IPS-15b (cell line): ENCODE data around the gene L1TD1.

Source experiments
- H3K27me3 ChIP-seq: one replicate; pipeline ENCODE4 v1.6.1; 2013; ENCODE audit warnings: low read length; ENCODE audit not compliant: control insufficient read depth, insufficient read depth
- H3K36me3 ChIP-seq: one replicate; pipeline ENCODE4 v1.6.1; 2013; ENCODE audit warnings: low read length; ENCODE audit not compliant: control insufficient read depth, insufficient read depth
- H3K4me1 ChIP-seq: one replicate; pipeline ENCODE4 v1.6.1; 2013; ENCODE audit warnings: mild to moderate bottlenecking, low read length; ENCODE audit not compliant: control insufficient read depth, insufficient read depth
- H3K4me3 ChIP-seq: one replicate; pipeline ENCODE4 v1.5.1; 2013; ENCODE audit warnings: low read depth, low read length
- H3K9ac ChIP-seq: one replicate; pipeline ENCODE4 v1.6.1; 2013; ENCODE audit warnings: low read depth, mild to moderate bottlenecking, low read length
- H3K9me3 ChIP-seq: one replicate; pipeline ENCODE4 v1.6.1; 2013; ENCODE audit warnings: mild to moderate bottlenecking, low read length; ENCODE audit not compliant: control insufficient read depth, insufficient read depth

Gene L1TD1

DNA sequence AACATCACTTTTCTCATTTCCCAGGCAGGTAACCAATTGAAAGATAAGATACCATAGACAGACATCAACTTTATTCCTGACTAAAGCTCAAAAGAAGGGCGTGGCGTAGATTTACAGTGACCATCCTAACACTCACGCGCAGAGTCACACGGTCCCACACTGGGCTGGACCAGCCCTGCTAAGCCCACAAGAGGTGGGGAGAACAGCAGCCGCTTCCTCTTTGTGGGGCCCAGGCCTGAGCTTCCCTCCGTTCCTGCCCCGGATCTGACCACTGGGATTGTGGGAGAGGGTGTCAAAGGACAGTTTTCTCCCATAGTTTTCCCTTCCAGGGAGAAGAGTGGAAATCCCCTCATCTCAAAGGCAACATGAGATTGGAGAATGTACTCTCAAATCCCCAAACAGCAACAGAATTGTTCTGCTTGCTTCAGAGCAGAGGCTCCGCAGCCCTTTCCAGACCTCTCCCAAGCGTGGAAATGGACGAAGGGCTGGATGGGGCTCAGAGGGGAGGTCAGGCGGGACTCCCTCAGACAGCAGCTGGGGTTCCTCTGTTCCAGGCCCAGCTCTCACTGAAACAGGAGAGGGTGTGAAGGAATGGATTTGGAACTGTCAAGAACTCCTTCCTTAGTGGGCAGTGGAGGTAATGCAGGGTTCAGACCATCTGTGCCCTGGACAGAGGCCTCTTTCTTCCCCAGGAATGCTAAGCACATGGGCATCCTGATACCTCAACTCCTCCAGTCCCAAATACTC is 33.7 kb downstream of the L1TD1 start:
- H3K9me3 ChIP-seq = no peaks in the 10 kb centered on the region
- peaks cover 7% of the 10 kb centered on the region for H3K4me1 ChIP-seq
- H3K27me3 ChIP-seq = no peaks in the 10 kb centered on the region
- no peak overlapping the region for H3K9ac ChIP-seq
- H3K36me3 ChIP-seq = peaks cover 29% of the 10 kb centered on the region
- no peak overlapping the region for H3K4me3 ChIP-seq

DNA sequence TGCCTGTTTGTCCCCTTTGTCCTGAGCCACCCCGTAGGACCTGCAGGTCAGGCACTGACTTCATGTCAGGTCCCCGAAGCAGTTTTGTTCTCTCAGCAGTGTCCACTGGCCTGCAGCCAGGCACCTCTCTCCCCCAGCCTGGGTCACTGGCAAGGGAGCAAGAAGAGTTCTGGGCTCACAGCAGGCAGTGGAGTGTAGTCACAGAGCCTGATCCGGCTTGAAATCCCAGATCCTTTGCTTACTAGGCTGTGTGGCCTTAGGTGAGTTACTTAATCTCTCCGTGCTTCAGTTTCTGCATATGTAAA is 34.2 kb downstream of the L1TD1 start:
- Histone ChIP-seq H3K9me3 (no peaks in the 10 kb centered on the region), H3K36me3 (peaks cover 26% of the 10 kb centered on the region)

DNA sequence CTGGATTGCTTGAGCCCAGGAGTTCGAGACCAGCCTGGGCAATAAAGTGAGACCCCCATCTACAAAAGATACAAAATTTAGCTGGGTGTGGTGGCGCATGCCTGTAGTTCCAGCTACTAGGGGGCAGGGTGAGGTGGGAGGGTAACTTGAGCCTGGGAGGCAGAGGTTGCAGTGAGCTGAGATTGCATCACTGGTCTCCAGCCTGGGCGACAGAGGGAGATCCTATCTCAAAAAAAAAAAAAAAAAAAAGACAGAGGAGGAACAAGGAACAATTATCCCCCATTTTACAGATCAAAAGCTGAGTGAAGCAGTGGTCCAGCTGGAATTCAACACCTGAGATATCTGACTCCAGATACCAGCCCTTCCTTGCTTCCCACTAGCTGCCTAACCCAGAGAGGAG is 34.8 kb downstream of the L1TD1 start:
- Histone ChIP-seq H3K36me3 (peaks cover 26% of the 10 kb centered on the region), H3K9me3 (no peaks in the 10 kb centered on the region), H3K4me3 (no peak overlapping the region), H3K27me3 (no peaks in the 10 kb centered on the region), H3K9ac (no peak overlapping the region), H3K4me1 (peaks cover 7% of the 10 kb centered on the region)

More for the DNA sequence above, 34.2 kb downstream of the L1TD1 start:
- Histone ChIP-seq H3K4me3 (no peak overlapping the region), H3K4me1 (peaks cover 7% of the 10 kb centered on the region), H3K27me3 (no peaks in the 10 kb centered on the region), H3K9ac (no peak overlapping the region)

DNA sequence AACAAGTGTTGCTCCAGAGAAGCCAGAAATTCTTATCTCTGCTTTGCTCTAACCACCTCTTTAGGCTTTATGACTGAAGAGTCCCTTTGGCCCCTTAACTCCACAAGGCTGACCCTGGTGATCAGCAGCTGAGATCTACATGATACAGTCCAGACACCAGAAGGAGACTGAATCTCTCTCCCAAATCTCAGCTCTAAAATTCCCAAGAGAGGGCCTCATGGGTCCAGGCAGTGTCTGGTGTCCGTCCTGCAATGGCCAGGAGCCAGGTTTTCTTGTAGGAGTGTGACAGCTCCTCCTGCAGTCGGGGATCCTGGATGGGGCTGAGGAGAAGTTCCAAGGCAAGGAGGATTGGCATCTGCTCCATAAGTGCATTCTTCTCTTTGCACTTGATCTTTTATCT is 35.3 kb downstream of the L1TD1 start:
- Histone ChIP-seq H3K9me3 (no peaks in the 10 kb centered on the region), H3K9ac (no peak overlapping the region), H3K4me3 (no peak overlapping the region), H3K4me1 (peaks cover 9% of the 10 kb centered on the region), H3K36me3 (peaks cover 26% of the 10 kb centered on the region), H3K27me3 (no peaks in the 10 kb centered on the region)

DNA sequence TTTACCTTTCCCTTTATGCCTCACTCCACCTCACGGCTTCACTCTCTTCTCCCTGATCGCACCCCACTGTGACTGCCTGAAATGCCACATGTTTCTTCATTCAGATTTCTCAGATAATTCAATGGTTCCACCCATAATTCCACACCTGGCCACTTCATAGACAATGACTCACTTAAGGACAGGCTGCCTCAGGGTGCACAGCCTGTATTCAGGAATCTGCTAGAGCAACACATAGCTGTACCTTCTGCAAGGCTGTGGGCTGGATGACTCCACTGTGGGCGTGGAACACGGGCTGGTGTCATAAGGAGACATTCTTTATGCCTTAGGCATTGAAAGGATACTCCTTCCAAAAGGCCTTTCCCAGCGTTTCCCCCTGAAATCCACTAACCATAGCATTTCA is 36.1 kb downstream of the L1TD1 start:
- H3K27me3 ChIP-seq = no peaks in the 10 kb centered on the region
- H3K4me3 ChIP-seq = no peak overlapping the region

DNA sequence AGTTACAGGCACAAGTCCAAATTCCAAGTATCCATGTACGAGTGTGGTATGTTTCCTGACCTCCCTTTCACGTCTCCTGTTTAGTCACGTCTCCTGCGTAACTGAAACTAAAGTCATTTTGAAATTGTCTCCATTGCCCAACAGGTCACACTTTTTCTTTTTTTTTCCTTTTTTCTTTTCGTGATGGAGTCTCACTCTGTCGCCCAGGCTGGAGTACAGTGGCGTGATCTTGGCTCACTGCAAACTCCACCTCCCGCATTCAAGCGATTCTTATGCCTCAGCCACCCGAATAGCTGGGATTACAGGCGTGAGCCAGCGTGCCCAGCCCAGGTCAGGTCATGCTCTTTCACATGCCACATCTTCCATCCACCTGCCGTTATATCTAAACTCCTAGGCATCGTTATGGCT is 38.2 kb downstream of the L1TD1 start:
- Histone ChIP-seq H3K9me3 (no peaks in the 10 kb centered on the region), H3K36me3 (peaks cover 11% of the 10 kb centered on the region), H3K27me3 (no peaks in the 10 kb centered on the region), H3K4me3 (no peak overlapping the region), H3K4me1 (peaks cover 15% of the 10 kb centered on the region), H3K9ac (no peak overlapping the region)

More for the DNA sequence above, 36.1 kb downstream of the L1TD1 start:
- Histone ChIP-seq H3K36me3 (peaks cover 23% of the 10 kb centered on the region), H3K9me3 (no peaks in the 10 kb centered on the region), H3K4me1 (peaks cover 10% of the 10 kb centered on the region), H3K9ac (no peak overlapping the region)

DNA sequence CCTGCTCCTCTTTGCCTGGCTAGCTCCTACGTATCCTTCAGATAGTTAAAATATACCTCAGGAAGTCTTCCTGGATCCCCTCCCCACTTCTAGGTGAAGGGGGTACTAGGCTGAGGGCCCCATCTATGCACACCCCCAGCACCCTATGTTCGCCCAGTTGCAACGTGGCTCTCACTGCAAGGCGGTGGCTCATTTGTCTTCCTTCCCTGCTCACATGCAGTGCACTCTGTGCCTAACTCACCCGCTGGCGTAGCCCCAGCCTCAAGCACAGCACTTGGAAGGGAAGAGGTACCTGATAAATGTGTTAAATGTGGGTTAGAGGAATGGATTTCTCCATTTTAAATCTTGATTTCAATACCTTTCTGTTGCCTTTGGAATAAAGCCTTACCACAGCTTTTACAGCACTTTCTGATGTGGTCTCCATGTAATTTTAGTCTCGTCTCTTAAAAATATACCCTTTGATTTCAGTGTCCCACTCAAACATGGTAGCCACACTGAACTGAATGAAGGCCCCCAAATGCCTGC is 39.3 kb downstream of the L1TD1 start:
- H3K4me3 ChIP-seq = no peak overlapping the region
- no peaks in the 10 kb centered on the region for H3K9me3 ChIP-seq
- no peaks in the 10 kb centered on the region for H3K27me3 ChIP-seq
- peaks cover 15% of the 10 kb centered on the region for H3K4me1 ChIP-seq
- H3K36me3 ChIP-seq = peaks cover 4% of the 10 kb centered on the region
- H3K9ac ChIP-seq = no peak overlapping the region

DNA sequence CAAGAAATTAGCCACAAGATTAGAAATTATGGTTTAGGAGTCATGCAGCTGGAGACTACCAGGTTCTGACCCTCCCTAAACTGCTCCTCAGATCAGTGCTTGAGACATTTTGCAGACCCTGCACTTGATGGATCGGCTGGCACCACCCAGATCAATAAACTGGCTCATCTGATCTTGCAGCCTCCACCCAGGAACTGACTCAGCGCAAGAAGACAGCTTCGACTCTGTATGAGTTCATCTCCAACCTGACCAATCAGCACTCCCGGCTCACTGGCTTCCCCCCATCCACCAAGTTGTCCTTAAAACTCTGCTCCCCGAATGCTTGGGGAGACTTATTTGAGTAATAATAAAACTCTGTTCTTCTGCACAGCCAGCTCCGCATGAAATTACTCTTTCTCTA is 40.0 kb downstream of the L1TD1 start:
- H3K9ac ChIP-seq = no peak overlapping the region
- H3K36me3 ChIP-seq = peaks cover 4% of the 10 kb centered on the region
- no peaks in the 10 kb centered on the region for H3K9me3 ChIP-seq
- H3K4me3 ChIP-seq = no peak overlapping the region
- peaks cover 12% of the 10 kb centered on the region for H3K4me1 ChIP-seq
- H3K27me3 ChIP-seq = no peaks in the 10 kb centered on the region

DNA sequence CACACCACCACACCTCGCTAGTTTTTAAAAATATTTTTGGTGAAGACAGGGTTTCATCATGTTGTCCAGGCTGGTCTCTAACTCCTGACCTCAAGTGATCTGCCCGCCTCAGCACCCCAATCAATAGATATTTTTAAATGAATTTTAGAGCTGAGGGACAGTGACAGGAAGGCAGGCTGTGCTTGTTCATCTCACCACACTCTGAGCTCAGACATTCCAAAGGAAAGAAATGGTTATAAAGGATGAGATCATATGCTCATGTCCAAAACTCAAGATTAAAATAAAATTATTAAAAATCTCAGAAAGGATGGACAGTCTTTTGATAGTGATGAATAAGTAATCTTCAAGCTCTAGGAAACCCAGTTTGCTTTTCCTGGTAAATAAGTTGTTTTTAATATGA is 40.9 kb downstream of the L1TD1 start:
- Histone ChIP-seq H3K27me3 (no peaks in the 10 kb centered on the region), H3K9me3 (no peaks in the 10 kb centered on the region), H3K4me3 (no peak overlapping the region), H3K36me3 (no peaks in the 10 kb centered on the region), H3K4me1 (peaks cover 12% of the 10 kb centered on the region), H3K9ac (no peak overlapping the region)

DNA sequence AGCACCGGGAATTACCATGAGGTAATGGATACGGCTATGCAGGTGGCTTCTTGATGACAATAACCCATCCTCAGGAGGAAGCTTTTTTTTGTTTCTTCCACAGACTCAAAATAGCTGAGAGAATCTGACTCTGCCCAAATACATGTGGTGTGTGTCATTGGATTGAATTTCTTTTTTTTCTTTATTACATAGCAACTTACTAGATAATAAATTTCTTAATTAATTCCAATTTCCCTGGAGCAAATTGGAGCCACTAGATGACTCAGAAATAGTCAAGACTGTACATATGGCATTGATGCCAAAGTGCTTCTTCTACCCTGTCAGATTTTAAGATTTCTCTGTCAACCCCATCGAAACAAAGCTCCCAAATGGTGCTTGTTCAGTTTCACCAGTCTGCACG is 42.7 kb downstream of the L1TD1 start:
- Histone ChIP-seq H3K36me3 (no peaks in the 10 kb centered on the region), H3K9me3 (no peaks in the 10 kb centered on the region), H3K4me1 (peaks cover 12% of the 10 kb centered on the region), H3K9ac (no peak overlapping the region), H3K4me3 (no peak overlapping the region), H3K27me3 (no peaks in the 10 kb centered on the region)

DNA sequence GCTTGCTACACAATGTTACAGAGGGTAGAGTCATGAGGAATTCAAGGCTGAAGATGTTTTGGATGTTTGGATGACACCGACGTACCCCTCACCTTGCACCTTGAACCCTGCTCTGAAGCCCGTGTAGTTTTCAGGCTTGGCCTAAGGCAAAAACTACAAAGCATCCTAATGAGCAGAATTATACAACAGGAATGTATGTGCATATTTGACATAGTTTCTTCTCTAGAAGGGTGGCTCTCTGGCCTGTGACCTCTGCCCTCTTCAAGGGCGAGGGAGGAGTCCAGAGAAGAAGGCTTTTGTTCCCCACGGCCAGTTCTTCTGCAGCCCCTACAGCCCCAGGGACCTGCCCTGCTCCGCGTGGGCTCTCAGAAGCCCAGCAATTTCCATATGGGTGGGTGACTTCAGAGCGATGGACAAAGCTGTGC is 43.3 kb downstream of the L1TD1 start:
- no peak overlapping the region for H3K9ac ChIP-seq
- H3K27me3 ChIP-seq = no peaks in the 10 kb centered on the region
- no peaks in the 10 kb centered on the region for H3K9me3 ChIP-seq
- H3K4me1 ChIP-seq = peaks cover 12% of the 10 kb centered on the region
- H3K4me3 ChIP-seq = no peak overlapping the region
- H3K36me3 ChIP-seq = no peaks in the 10 kb centered on the region

DNA sequence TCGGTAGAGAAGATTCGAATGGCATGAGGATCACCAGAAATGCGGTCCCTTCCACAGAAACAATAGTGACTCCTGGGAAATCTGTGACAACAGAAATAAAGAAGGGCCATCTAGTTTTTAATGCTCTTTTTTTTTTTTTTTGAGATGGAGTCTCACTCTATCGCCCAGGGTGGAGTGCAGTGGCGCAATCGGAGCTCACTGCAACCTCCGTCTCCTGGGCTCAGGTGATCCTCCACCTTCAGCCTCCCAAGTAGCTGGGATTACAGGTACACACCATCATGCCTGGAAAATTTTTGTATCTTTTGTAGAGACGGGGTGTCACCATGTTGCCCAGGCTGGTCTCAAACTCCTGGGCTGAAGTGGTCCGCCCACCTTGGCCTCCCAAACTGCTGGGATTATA is 43.9 kb downstream of the L1TD1 start:
- H3K4me1 ChIP-seq = peaks cover 12% of the 10 kb centered on the region
- no peaks in the 10 kb centered on the region for H3K27me3 ChIP-seq
- no peaks in the 10 kb centered on the region for H3K36me3 ChIP-seq
- no peak overlapping the region for H3K4me3 ChIP-seq
- no peaks in the 10 kb centered on the region for H3K9me3 ChIP-seq
- no peak overlapping the region for H3K9ac ChIP-seq
